ENCODE measurements around the gene FAM120AOS. TPM values are rescaled to one million over a fixed set of nuclear protein-coding genes. Genes with fewer than 3 reads are reported as not detected.

The FAM120AOS gene
- total RNA-seq, 1 experiment from 2014 or later = 27.8 TPM

- Histone ChIP-seq H4K20me1 (ENCODE audit: insufficient read depth) (no peaks in the 10 kb centered on the region), H3F3A (ENCODE audit: insufficient read depth, low read depth) (no peaks in the 10 kb centered on the region), H3K4me2 (no peak overlapping the region), H2AFZ (no peak overlapping the region; the same call in 1 of the 2 replicates), H3K36me3 (ENCODE audit: low read depth) (no peaks in the 10 kb centered on the region), H3K27ac (no peak overlapping the region), H3K79me2 (ENCODE audit: low read depth) (no peaks in the 10 kb centered on the region), H3K9me2 (ENCODE audit: insufficient read depth) (no peaks in the 10 kb centered on the region; the same call in 1 of the 2 replicates), H3K27me3 (ENCODE audit: insufficient read depth, low read depth) (no peaks in the 10 kb centered on the region), H3K4me1 (replicated peaks; ENCODE audit: insufficient read depth) (no peaks in the 10 kb centered on the region), H3K9me3 (ENCODE audit: insufficient read depth, low read depth) (no peaks in the 10 kb centered on the region), H3K4me3 (no peak overlapping the region)
- ChIA-PET POLR2A (ENCODE audit: unreplicated experiment) (no interaction called here), CTCF (no interaction called here)
- BruUV-seq (replicated peaks) = no TSS peak
- no peak for DNase-seq
- no peak for TF ChIP-seq CTCF (conservative IDR thresholded peaks at IDR 0.05)
- no peak for TF ChIP-seq EZH2 (IDR thresholded peaks at IDR 0.05; ENCODE audit: low read depth)
- intact Hi-C loops (cut with micrococcal nuclease; ENCODE audit: unreplicated experiment) = no loop called here
Measured at GRCh38 chr9:93397661-93398373, 55.6 kb downstream of the FAM120AOS start.

Other genes starting within 250 kb of the FAM120AOS start
- gene FAM120A, start 1.9 kb downstream of the FAM120AOS start, total RNA-seq (2021) = 141 and 171 TPM in 2 replicates
- 24.5 and 26.3 TPM in 2 replicates for gene PHF2, start 123.0 kb upstream of the FAM120AOS start, total RNA-seq (2021)